Gastroesophageal sphincter (tissue), 3 donors: ENCODE measurements around the gene CTNNA3.

ENCODE experiments used
- EP300 ChIP-seq: sonication (generic); formaldehyde crosslinking; IDR thresholded peaks from one replicate; pipeline ENCODE4 v1.6.1; 2017; ENCODE audit warnings: antibody characterized with exemption, mild to moderate bottlenecking
- POLR2A ChIP-seq, 2 donors: fragments of 450-650 bp; IDR thresholded peaks; one replicate each; pipeline ENCODE4 v1.6.1; 2017; ENCODE audit warnings: antibody characterized with exemption in 2 of 2, mild to moderate bottlenecking in 2 of 2, moderate library complexity in 1 of 2
- TF ChIP-seq, protein P1 (sequence below), 4 experiments: fragments of 200-600 bp in 2 of 4; fragments of 450-650 bp in 2 of 4; sonication (generic) in 1 of 4; IDR thresholded peaks; one replicate each; pipeline ENCODE4 v1.5.1; 2017 to 2019; ENCODE audit warnings: antibody characterized with exemption in 4 of 4, mild to moderate bottlenecking in 2 of 4, moderate library complexity in 2 of 4

DNA sequence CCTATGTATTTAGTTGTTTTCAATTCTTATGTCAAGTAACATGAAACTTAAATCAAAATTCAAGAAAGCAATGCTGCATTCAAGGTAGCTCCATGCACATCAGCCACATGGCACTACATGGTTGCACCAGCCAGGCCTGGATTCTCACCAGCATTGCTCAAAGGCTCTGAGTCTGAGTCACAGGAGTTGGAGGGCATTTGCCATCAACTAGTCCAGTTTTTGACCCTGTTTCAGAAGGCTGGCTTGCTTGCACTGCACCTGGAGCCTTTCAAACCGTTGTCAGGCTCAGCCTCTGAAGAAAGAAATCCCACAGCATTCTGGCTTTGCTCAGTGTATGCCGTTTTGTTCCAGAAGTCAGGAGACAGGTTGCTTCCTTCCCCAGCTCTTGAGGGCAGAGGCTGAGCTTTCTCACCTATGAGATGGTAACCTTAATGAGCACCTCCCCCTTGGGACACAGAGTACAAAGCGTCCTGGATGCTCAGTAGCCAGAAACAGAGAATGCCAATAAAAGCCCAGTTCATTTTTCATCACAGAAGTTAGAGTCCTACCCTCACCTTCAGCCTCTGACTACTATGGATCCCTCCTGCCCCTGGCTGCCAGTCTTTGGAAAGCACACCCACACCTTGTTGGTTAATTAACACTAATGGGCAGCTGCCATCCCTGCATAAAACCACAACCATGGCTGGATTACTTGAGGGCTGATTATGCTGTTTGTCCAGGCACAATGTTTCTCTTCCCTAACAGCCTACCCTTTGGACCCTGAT, 1058.5 kb downstream of the CTNNA3 start:
- TF ChIP-seq POLR2A (IDR thresholded peaks at IDR 0.05) (no peak), EP300 (no peak)
- TF ChIP-seq, protein P1, sequence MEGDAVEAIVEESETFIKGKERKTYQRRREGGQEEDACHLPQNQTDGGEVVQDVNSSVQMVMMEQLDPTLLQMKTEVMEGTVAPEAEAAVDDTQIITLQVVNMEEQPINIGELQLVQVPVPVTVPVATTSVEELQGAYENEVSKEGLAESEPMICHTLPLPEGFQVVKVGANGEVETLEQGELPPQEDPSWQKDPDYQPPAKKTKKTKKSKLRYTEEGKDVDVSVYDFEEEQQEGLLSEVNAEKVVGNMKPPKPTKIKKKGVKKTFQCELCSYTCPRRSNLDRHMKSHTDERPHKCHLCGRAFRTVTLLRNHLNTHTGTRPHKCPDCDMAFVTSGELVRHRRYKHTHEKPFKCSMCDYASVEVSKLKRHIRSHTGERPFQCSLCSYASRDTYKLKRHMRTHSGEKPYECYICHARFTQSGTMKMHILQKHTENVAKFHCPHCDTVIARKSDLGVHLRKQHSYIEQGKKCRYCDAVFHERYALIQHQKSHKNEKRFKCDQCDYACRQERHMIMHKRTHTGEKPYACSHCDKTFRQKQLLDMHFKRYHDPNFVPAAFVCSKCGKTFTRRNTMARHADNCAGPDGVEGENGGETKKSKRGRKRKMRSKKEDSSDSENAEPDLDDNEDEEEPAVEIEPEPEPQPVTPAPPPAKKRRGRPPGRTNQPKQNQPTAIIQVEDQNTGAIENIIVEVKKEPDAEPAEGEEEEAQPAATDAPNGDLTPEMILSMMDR (IDR thresholded peaks at IDR 0.05), result no peak
